Neural progenitor cell (in vitro differentiated cells): ENCODE data around the gene LGSN. TPM values are rescaled to one million over a fixed set of nuclear protein-coding genes. Genes with fewer than 3 reads are reported as not detected.

Experiments used
- DNase-seq: peaks from one replicate; pipeline ENCODE4 v3.0.0-alpha.2; 2016; ENCODE audit warnings: low spot score
- H2AFZ ChIP-seq: fragments of 200-600 bp; sonication (generic); replicated peaks from 2 replicates; pipeline ENCODE4 v1.6.1; 2016; ENCODE audit warnings: antibody characterized with exemption
- H3F3A ChIP-seq: fragments of 200-600 bp; sonication (generic); 2 replicates; pipeline ENCODE4 v1.6.1; 2016; ENCODE audit warnings: antibody characterized with exemption, low read depth
- H3K27ac ChIP-seq: fragments of 200-600 bp; sonication (generic); 2 replicates; pipeline ENCODE4 v1.5.1; 2016; ENCODE audit warnings: mild to moderate bottlenecking
- H3K27me3 ChIP-seq: fragments of 200-600 bp; sonication (generic); 2 replicates; pipeline ENCODE4 v1.6.1; 2016; ENCODE audit warnings: mild to moderate bottlenecking, moderate library complexity
- H3K36me3 ChIP-seq: fragments of 200-600 bp; sonication (generic); 2 replicates; pipeline ENCODE4 v1.5.1; 2016
- H3K4me1 ChIP-seq: fragments of 200-600 bp; sonication (generic); 2 replicates; pipeline ENCODE4 v1.6.1; 2016; ENCODE audit warnings: mixed run types
- H3K4me2 ChIP-seq: fragments of 200-600 bp; sonication (generic); 2 replicates; pipeline ENCODE4 v1.6.1; 2016
- H3K4me3 ChIP-seq: fragments of 200-600 bp; sonication (generic); 2 replicates; pipeline ENCODE4 v1.5.1; 2016
- H3K79me2 ChIP-seq: fragments of 200-600 bp; sonication (generic); 2 replicates; pipeline ENCODE4 v1.6.1; 2016; ENCODE audit warnings: low read depth
- H3K9ac ChIP-seq: fragments of 200-600 bp; sonication (generic); 2 replicates; pipeline ENCODE4 v1.6.1; 2016
- H3K9me3 ChIP-seq: fragments of 200-600 bp; sonication (generic); 2 replicates; pipeline ENCODE4 v1.5.1; 2016; ENCODE audit warnings: low read depth
- H4K20me1 ChIP-seq: fragments of 200-600 bp; sonication (generic); 2 replicates; pipeline ENCODE4 v1.6.1; 2016; ENCODE audit warnings: low read depth
- H3K27ac Mint-ChIP-seq: 3 replicates; pipeline ENCODE4 v1.8.0; 2021; ENCODE audit warnings: mixed read lengths
- H3K27me3 Mint-ChIP-seq: 2 replicates; pipeline ENCODE4 v1.8.0; 2022; ENCODE audit warnings: low read depth, mild to moderate bottlenecking, inconsistent platforms, moderate library complexity, mixed read lengths; ENCODE audit not compliant: insufficient read depth
- H3K36me3 Mint-ChIP-seq: 3 replicates; pipeline ENCODE4 v1.8.0; 2021; ENCODE audit warnings: mixed read lengths
- H3K4me1 Mint-ChIP-seq: 3 replicates; pipeline ENCODE4 v1.8.0; 2021; ENCODE audit warnings: mixed read lengths
- H3K4me3 Mint-ChIP-seq: 3 replicates; pipeline ENCODE4 v1.8.0; 2021; ENCODE audit warnings: mild to moderate bottlenecking, moderate library complexity, mixed read lengths
- H3K9me3 Mint-ChIP-seq: 3 replicates; pipeline ENCODE4 v1.8.0; 2020; ENCODE audit warnings: mixed read lengths
- EZH2 ChIP-seq: fragments of 200-600 bp; sonication (generic); IDR thresholded peaks from 2 replicates; pipeline ENCODE4 v1.6.1; 2017; ENCODE audit warnings: antibody characterized with exemption, mild to moderate bottlenecking, moderate library complexity
- EZH2phosphoT487 ChIP-seq: fragments of 200-600 bp; sonication (generic); IDR thresholded peaks from 2 replicates; pipeline ENCODE4 v1.6.1; 2017; ENCODE audit warnings: antibody characterized with exemption
- total RNA-seq: library from RNA; depleted of rRNA; stranded (reverse); fragments of >200 nt; gene quantifications from 2 replicates; pipeline ENCODE4 v1.2.3, GENCODE V29; 2015; ENCODE audit warnings: low replicate concordance
- TF ChIP-seq, protein P1 (sequence below): fragments of 200-600 bp; sonication (generic); IDR thresholded peaks from 2 replicates; pipeline ENCODE4 v1.5.1; 2017; ENCODE audit warnings: antibody characterized with exemption, mild to moderate bottlenecking

LGSN gene
- total RNA-seq, 1 donor from 2014 or later, result 0.09 TPM

- Histone ChIP-seq H2AFZ (peak overlapping the region; percentile 88), H3K4me3 (no peak overlapping the region), H3K27me3 (no peaks in the 10 kb centered on the region), H3K9ac (no peak overlapping the region), H4K20me1 (no peaks in the 10 kb centered on the region), H3K36me3 (no peaks in the 10 kb centered on the region), H3K27ac (no peak overlapping the region), H3K79me2 (no peaks in the 10 kb centered on the region), H3K4me1 (no peaks in the 10 kb centered on the region), H3K4me2 (no peak overlapping the region), H3F3A (no peaks in the 10 kb centered on the region), H3K9me3 (no peaks in the 10 kb centered on the region)
- DNase-seq, result no peak
- H3K36me3 Mint-ChIP-seq, result no peaks in the 10 kb centered on the region
- H3K9me3 Mint-ChIP-seq, result no peaks in the 10 kb centered on the region
- H3K27ac Mint-ChIP-seq, result no peak overlapping the region
- no peak overlapping the region for H3K4me3 Mint-ChIP-seq
- no peaks in the 10 kb centered on the region for H3K4me1 Mint-ChIP-seq
- no peak for TF ChIP-seq EZH2
- TF ChIP-seq, protein P1, sequence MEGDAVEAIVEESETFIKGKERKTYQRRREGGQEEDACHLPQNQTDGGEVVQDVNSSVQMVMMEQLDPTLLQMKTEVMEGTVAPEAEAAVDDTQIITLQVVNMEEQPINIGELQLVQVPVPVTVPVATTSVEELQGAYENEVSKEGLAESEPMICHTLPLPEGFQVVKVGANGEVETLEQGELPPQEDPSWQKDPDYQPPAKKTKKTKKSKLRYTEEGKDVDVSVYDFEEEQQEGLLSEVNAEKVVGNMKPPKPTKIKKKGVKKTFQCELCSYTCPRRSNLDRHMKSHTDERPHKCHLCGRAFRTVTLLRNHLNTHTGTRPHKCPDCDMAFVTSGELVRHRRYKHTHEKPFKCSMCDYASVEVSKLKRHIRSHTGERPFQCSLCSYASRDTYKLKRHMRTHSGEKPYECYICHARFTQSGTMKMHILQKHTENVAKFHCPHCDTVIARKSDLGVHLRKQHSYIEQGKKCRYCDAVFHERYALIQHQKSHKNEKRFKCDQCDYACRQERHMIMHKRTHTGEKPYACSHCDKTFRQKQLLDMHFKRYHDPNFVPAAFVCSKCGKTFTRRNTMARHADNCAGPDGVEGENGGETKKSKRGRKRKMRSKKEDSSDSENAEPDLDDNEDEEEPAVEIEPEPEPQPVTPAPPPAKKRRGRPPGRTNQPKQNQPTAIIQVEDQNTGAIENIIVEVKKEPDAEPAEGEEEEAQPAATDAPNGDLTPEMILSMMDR, result peak; percentile 24
- no peak for TF ChIP-seq EZH2phosphoT487
- H3K27me3 Mint-ChIP-seq, result no peaks in the 10 kb centered on the region
These were observed 32.3 kb upstream of the LGSN start for GRCh38 chr6:63352069-63352543.

DNA sequence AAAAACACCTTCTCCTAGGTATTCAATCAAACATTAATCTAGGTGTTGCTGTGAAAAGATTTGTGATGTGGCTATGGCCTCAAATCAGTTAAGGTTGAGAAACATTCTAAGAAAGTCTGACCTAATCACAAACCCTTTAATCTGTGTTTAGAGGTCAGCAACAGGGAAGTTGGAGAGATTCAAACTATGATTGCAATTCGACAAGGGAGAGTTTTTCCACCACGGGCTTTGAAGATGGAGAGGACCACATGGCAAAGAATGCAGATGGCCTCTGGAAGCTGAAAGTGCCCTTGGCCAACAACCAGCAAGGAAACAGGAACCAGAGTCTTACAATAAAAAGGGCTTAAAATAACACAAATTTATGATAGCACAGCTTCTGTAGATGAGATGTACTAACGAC is 29.6 kb upstream of the LGSN start:
- Mint-ChIP-seq H3K27ac (no peak overlapping the region), H3K4me3 (no peak overlapping the region), H3K27me3 (no peaks in the 10 kb centered on the region), H3K4me1 (no peaks in the 10 kb centered on the region), H3K9me3 (no peaks in the 10 kb centered on the region), H3K36me3 (no peaks in the 10 kb centered on the region)
- H3K4me1 ChIP-seq, result no peaks in the 10 kb centered on the region
- no peaks in the 10 kb centered on the region for H3K27me3 ChIP-seq
- no peak overlapping the region for H3K4me3 ChIP-seq
- H3K4me2 ChIP-seq, result no peak overlapping the region
- no peaks in the 10 kb centered on the region for H4K20me1 ChIP-seq
- no peak overlapping the region for H3K27ac ChIP-seq
- H3K9ac ChIP-seq, result no peak overlapping the region
- H3K36me3 ChIP-seq, result no peaks in the 10 kb centered on the region
- TF ChIP-seq EZH2 (no peak), EZH2phosphoT487 (no peak)
- TF ChIP-seq, protein P1, result no peak
- no peaks in the 10 kb centered on the region for H3K79me2 ChIP-seq
- H3K9me3 ChIP-seq, result no peaks in the 10 kb centered on the region
- DNase-seq, result no peak
- H3F3A ChIP-seq, result no peaks in the 10 kb centered on the region
- no peak overlapping the region for H2AFZ ChIP-seq

DNA sequence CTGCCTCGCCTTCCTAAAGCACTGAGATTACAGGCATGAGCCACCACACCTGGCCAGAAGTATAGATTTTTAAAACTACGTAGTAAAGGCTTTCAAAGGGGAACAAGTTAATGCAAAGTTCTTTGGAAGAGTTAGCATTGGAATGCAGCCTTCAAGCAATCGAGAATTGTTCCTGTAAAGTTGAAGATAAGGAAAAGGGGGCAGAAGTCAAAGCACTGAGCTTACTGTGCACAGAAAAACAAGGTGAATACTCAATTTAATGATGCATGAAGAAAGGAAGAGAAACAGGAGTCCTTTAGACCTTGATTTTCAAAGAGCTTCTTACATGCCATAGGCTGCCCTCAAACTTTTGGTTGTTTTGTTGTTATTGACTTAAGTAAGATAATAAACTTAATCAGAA is 29.1 kb upstream of the LGSN start:
- TF ChIP-seq, protein P1, result no peak
- TF ChIP-seq EZH2, result no peak
- no peak for TF ChIP-seq EZH2phosphoT487
- no peak overlapping the region for H3K4me2 ChIP-seq
- no peaks in the 10 kb centered on the region for H3F3A ChIP-seq
- no peak overlapping the region for H3K4me3 ChIP-seq
- H4K20me1 ChIP-seq, result no peaks in the 10 kb centered on the region
- H2AFZ ChIP-seq, result no peak overlapping the region
- H3K79me2 ChIP-seq, result no peaks in the 10 kb centered on the region
- no peak overlapping the region for H3K27ac ChIP-seq
- no peak overlapping the region for H3K9ac ChIP-seq
- H3K4me1 ChIP-seq, result no peaks in the 10 kb centered on the region
- Mint-ChIP-seq H3K4me1 (no peaks in the 10 kb centered on the region), H3K4me3 (no peak overlapping the region), H3K36me3 (no peaks in the 10 kb centered on the region), H3K9me3 (no peaks in the 10 kb centered on the region), H3K27ac (no peak overlapping the region), H3K27me3 (no peaks in the 10 kb centered on the region)
- no peaks in the 10 kb centered on the region for H3K9me3 ChIP-seq
- H3K36me3 ChIP-seq, result no peaks in the 10 kb centered on the region
- DNase-seq, result no peak
- H3K27me3 ChIP-seq, result no peaks in the 10 kb centered on the region
